Duodenal mucosa (tissue), 2 donors: ENCODE results near the gene MYO5B.

ENCODE experiments used
- H3K27ac ChIP-seq: one replicate; pipeline ENCODE4 v1.7.0; 2013; ENCODE audit warnings: low read depth, low read length
- H3K27me3 ChIP-seq, 2 donors: one replicate each; pipeline ENCODE4 v1.7.0; 2013; ENCODE audit warnings: low read length in 2 of 2, control low read depth in 1 of 2; ENCODE audit not compliant: insufficient read depth in 2 of 2, control insufficient read depth in 1 of 2
- H3K36me3 ChIP-seq, 2 donors: one replicate each; pipeline ENCODE4 v1.7.0; 2013; ENCODE audit warnings: low read length in 2 of 2, control low read depth in 1 of 2; ENCODE audit not compliant: insufficient read depth in 2 of 2, control insufficient read depth in 1 of 2
- H3K4me1 ChIP-seq, 2 donors: one replicate each; pipeline ENCODE4 v1.7.0; 2013; ENCODE audit warnings: low read length in 2 of 2, control low read depth in 1 of 2; ENCODE audit not compliant: insufficient read depth in 2 of 2, control insufficient read depth in 1 of 2
- H3K4me3 ChIP-seq, 2 donors: one replicate each; pipeline ENCODE4 v1.7.0; 2013; ENCODE audit warnings: low read length in 2 of 2, low read depth in 1 of 2
- H3K9ac ChIP-seq, 2 donors: one replicate each; pipeline ENCODE4 v1.7.0; 2013; ENCODE audit warnings: low read length in 2 of 2, low read depth in 1 of 2
- H3K9me3 ChIP-seq, 2 donors: one replicate each; pipeline ENCODE4 v1.7.0; 2013; ENCODE audit warnings: low read length in 2 of 2, control low read depth in 1 of 2; ENCODE audit not compliant: control insufficient read depth in 1 of 2

MYO5B gene

DNA sequence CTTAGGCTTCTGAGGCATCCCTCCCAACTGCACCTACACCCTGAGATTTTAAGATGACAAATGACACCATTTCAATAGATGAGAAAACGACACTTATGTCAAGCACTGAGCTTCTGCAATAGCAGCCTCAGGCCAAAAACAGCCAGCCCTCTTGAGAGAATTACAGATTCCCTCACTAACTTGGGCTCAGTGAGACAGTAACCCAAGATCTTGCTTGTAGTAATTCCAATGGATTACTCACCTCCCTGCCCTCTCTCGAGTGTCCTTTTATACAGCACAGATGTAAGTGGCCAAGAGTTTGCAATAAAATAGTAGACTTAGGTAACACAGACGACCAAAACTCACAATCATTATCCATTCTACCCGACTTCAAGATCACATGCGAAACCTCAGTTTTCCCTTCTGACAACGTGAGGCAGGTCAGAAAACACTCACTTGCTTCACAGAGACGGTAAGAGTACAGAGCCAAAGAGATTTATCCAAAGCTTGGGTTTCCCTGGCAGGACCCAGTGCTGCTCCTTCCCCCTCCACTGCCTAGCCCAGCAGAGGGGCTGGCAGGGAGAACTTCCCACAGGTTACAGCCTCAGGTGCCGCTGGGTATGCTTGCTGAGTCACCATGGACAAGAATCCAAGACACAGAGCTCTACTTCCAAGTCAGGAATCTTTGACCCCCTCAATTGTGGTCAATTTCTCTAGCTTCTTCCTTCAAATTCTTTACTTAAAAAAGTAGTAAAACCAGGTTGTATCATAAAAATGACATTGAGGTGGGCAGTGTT, 181.4 kb downstream of the MYO5B start:
- no peak overlapping the region for H3K27ac ChIP-seq
- H3K4me3 ChIP-seq, result no peak overlapping the region
- H3K27me3 ChIP-seq, result no peaks in the 10 kb centered on the region
- no peaks in the 10 kb centered on the region for H3K36me3 ChIP-seq
- H3K4me1 ChIP-seq, result no peaks in the 10 kb centered on the region
- no peak overlapping the region for H3K9ac ChIP-seq
- no peaks in the 10 kb centered on the region for H3K9me3 ChIP-seq

DNA sequence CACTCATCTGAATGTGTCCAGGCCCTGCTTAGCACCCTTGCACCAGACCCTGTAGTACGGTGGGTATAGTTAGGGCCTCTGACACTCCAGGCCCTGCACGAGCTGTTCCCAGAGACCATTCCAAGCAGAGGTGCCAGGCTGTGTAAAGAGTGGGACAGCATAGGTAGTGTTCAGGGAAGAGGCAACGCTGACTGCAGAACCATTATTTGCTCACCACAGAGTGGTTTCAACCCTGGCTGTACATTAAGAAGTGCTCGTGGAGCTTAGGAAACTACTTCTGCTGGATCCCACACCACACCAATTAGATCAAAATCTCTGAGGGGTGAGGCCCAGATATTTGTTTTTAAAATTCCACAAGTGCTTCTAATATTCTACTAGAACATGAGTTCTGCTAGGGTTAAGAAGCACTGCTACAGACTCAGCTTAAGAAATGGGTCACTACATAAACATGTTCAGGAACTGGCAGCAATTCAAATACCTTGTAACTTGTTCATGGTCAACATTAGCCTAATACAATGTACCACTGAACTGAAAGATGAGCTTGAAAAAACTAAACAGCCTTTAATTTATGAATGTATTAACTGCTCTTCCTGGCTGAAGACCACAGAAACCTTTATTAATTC, 183.0 kb downstream of the MYO5B start:
- Histone ChIP-seq H3K27ac (no peak overlapping the region), H3K9me3 (no peaks in the 10 kb centered on the region), H3K36me3 (no peaks in the 10 kb centered on the region), H3K4me1 (no peaks in the 10 kb centered on the region), H3K9ac (no peak overlapping the region), H3K4me3 (no peak overlapping the region), H3K27me3 (no peaks in the 10 kb centered on the region)

DNA sequence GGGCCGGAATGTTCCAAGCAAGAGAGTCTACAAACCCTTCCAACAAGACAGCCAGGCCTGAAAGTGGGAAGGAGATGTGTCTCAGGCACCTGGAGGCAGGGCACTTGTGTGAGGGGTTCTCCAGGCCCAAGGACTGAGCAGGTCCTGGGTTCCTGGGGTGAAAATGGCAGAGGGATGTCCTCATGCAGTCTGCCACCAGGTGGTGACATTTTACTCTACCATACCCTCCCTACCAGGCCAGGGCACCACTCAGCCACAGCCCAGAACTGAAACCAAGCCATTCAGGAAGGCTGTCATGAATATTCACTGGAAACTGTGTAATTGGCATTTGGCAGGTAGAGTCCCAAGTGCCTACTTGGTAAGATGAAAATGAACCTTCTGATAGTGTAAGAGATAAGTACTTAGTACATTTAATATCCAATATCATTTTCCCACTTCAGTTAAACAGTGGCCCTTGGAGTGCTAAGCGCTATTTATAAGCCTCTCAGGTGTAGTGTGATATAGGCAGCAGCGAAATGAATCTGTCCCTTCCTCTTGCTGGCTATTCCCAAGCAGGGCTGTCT, 185.1 kb downstream of the MYO5B start:
- Histone ChIP-seq H3K27ac (no peak overlapping the region), H3K9ac (no peak overlapping the region), H3K4me3 (no peak overlapping the region), H3K9me3 (no peaks in the 10 kb centered on the region), H3K4me1 (no peaks in the 10 kb centered on the region), H3K36me3 (no peaks in the 10 kb centered on the region), H3K27me3 (no peaks in the 10 kb centered on the region)

DNA sequence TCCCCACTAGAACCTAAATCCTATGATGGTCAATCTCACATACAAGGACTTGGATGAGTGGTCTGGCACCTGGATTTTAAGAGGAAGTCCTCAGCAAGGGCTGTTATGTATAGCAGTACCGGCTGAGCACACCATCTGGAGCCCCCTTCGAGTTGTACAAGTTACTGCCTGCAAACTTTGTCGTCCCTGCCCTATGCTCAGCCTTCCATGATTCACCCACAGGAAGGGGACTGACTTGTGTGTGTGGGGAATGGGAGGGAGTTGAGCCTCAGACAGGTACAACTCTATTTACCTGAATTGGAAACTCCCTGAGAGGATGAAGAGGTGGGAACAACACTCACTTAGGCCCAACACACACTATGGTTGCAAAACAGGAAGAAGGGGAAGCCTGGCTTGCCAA, 186.6 kb downstream of the MYO5B start:
- Histone ChIP-seq H3K9me3 (no peaks in the 10 kb centered on the region), H3K27me3 (no peaks in the 10 kb centered on the region), H3K9ac (no peak overlapping the region), H3K36me3 (no peaks in the 10 kb centered on the region), H3K4me1 (no peaks in the 10 kb centered on the region), H3K27ac (no peak overlapping the region), H3K4me3 (no peak overlapping the region)

DNA sequence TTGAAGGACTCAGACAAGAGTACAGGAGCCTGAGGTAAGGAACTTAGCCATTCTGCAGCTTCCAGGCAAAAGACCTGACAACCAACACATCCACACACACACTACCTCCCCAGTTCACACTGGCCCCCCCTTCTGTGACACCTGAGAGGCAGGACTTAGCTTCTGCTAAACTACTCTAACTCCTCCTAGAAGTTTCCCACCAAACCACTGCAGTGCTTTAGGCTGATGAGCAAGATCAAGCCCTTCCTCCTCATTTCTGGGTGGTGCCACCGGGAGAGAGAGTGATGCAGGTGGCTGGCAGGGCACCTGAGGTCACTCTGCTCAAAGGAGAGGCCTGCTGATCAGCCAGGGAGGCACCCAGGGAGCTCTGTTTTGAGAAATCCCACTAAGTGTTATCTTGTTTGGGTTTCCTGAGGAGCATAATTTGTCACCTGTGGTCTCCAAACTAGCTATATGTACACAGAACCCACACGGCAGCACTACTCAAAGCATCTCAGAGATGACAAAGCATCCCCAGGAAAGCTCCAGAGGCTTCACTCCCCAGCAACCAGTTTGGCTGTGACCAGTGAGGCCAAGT, 188.4 kb downstream of the MYO5B start:
- Histone ChIP-seq H3K36me3 (no peaks in the 10 kb centered on the region), H3K27ac (no peak overlapping the region), H3K9me3 (no peaks in the 10 kb centered on the region), H3K4me3 (no peak overlapping the region), H3K4me1 (no peaks in the 10 kb centered on the region), H3K9ac (no peak overlapping the region), H3K27me3 (no peaks in the 10 kb centered on the region)

DNA sequence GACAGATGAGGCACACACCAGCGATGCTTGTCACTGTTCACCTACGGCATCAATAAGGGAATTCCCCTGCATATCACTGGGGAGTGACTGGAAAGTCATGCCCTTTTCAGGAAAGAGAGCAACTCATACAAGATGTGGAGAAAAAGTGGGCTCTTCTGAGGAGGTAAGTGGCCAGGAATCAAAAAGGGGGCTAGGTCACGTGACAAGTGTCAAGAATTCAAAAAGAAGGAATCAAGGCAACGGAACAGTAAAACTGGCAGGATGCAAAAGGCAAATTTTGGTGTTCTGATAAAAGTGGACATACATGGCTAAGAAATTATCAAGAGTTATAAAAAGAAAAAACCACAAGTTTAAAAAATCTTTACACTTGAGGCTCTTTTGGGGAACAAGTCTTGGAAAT, 190.9 kb downstream of the MYO5B start:
- Histone ChIP-seq H3K27ac (no peak overlapping the region), H3K9ac (no peak overlapping the region), H3K4me3 (no peak overlapping the region), H3K36me3 (peaks cover 8 to 11% of the 10 kb centered on the region in 2 donors), H3K27me3 (peaks cover 0 to 2% of the 10 kb centered on the region in 2 donors), H3K4me1 (no peaks in the 10 kb centered on the region), H3K9me3 (no peaks in the 10 kb centered on the region)

DNA sequence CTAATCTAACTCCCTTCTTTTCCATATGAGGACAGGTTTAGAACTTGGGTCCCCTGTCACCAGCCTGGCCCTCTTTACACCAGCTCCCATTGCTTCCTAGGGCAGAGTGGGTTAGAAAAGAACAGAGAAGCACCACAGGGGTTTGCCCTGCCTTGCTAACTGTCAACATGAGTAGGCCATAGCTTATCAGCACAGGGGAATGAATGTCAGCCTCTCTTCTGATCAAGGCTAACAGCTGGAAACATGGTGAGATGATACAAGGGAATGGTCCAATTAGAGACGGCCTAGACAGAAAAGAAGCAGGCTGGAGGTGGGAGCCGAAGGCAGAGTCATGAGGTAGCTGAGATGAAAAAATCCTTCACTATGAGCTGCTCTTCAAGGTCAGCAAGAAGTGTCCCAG, 192.2 kb downstream of the MYO5B start:
- H3K4me1 ChIP-seq, result no peaks in the 10 kb centered on the region
- no peak overlapping the region for H3K4me3 ChIP-seq
- H3K27me3 ChIP-seq, result peaks cover 0 to 2% of the 10 kb centered on the region in 2 donors
- no peaks in the 10 kb centered on the region for H3K9me3 ChIP-seq
- H3K9ac ChIP-seq, result no peak overlapping the region
- H3K36me3 ChIP-seq, result peaks cover 8 to 11% of the 10 kb centered on the region in 2 donors
- H3K27ac ChIP-seq, result no peak overlapping the region

DNA sequence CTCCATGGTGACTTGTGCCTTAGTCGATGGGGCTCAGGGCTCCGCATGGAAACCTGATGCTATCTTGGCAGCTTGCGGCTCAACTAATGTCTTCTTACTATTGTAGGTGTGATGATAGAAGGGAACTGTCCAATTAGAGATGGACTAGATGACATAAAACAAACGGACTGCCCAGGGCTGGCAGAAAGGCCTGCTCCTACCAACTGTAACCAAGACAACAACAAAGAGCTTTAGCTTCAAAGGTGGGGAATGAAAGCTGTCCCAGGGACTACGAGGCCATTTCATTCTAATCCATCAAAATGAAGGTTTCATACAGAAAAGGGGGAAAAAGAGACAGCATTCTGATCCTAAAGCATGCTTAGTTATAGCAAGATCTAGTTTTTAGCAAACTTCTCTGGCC, 194.7 kb downstream of the MYO5B start:
- peaks cover 0 to 5% of the 10 kb centered on the region in 2 donors for H3K4me1 ChIP-seq
- no peak overlapping the region for H3K4me3 ChIP-seq
- peaks cover 8 to 11% of the 10 kb centered on the region in 2 donors for H3K36me3 ChIP-seq
- peaks cover 0 to 2% of the 10 kb centered on the region in 2 donors for H3K27me3 ChIP-seq
- no peaks in the 10 kb centered on the region for H3K9me3 ChIP-seq
- no peak overlapping the region for H3K9ac ChIP-seq
- no peak overlapping the region for H3K27ac ChIP-seq

DNA sequence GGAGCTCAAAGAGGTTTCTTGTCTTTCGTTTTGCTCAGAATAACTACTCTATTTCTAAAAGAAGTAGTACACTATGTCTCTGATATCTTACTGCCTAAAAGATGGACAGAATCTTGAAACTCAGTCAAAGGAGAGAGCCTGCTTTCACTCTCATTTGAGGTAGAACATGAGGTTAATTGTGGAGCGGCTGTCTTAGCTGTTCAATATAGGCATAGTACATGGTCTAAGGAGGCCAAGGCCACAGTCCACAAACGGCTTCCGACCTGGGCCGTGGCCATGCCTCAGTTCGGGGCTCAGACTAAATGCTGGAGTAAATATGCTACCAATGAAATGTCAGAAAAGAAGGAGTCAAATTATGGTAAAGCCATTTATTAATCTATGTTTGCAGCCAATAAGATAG, 195.8 kb downstream of the MYO5B start:
- Histone ChIP-seq H3K9ac (no peak overlapping the region), H3K36me3 (peaks cover 8 to 11% of the 10 kb centered on the region in 2 donors), H3K9me3 (no peaks in the 10 kb centered on the region), H3K4me1 (peaks cover 0 to 5% of the 10 kb centered on the region in 2 donors), H3K27ac (no peak overlapping the region), H3K4me3 (no peak overlapping the region), H3K27me3 (peaks cover 0 to 2% of the 10 kb centered on the region in 2 donors)

DNA sequence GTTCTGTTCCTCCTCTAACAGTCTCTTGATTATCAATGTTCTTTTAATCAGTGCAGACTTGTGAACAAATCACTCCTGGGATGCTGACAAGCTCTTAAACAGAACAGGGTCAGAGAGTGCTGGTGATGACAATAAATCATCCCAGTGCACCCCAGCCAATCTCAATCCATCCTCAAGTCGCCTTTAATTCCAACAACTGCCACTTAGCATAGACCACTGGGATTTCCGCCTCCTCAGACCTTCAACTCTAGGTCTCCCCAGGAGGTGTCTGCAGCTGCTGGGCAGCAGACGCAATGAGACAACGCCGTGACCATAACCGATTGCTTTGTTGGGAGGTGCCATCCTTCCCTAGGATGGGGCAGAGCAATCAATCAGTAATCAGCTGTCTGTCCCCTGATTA, 197.4 kb downstream of the MYO5B start:
- Histone ChIP-seq H3K4me1 (peaks cover 0 to 5% of the 10 kb centered on the region in 2 donors), H3K9me3 (no peaks in the 10 kb centered on the region), H3K27ac (no peak overlapping the region), H3K4me3 (no peak overlapping the region), H3K9ac (no peak overlapping the region), H3K27me3 (peaks cover 0 to 2% of the 10 kb centered on the region in 2 donors), H3K36me3 (peaks cover 8 to 11% of the 10 kb centered on the region in 2 donors)
